Endothelial cell of umbilical vein (primary cell): ENCODE results near the gene CTDP1. TPM values are rescaled to one million over a fixed set of nuclear protein-coding genes. Genes with fewer than 3 reads are reported as not detected.

Experiments used
- BruUV-seq: library from RNA; stranded (reverse); fragments of 400-500 nt; replicated peaks from 2 replicates; lab custom pipeline; 2021; lab: Mats Ljungman, UMichigan
- CTCF ChIA-PET: fragments of 300-600, 350-600 bp; sonication (Branson Sonifier 250); formaldehyde crosslinking; loops from one replicate; lab custom pipeline; 2021; ENCODE audit warnings: antibody characterized with exemption, inconsistent platforms; lab: Charles Lee
- POLR2A ChIA-PET: fragments of 300-600, 350-600 bp; sonication (Branson Sonifier 250); formaldehyde crosslinking; loops from one replicate; lab custom pipeline; 2021; ENCODE audit warnings: antibody characterized with exemption, inconsistent platforms; lab: Charles Lee
- DNase-seq: peaks from one replicate; pipeline ENCODE4 v3.0.0-alpha.2; 2011; ENCODE audit warnings: low read depth, low spot score
- FAIRE-seq: peaks from 2 replicates; lab custom pipeline; 2011; peaks lifted over from hg19 to GRCh38; lab: Jason Lieb, UNC
- H2AFZ ChIP-seq: 2 replicates; pipeline ENCODE4 v1.6.0; 2012; ENCODE audit warnings: low read depth, low read length, control low read depth, inconsistent platforms
- H3K27ac ChIP-seq: 2 replicates; pipeline ENCODE4 v1.5.1; 2011; ENCODE audit warnings: low read depth, mild to moderate bottlenecking, control low read depth, low read length, moderate library complexity; ENCODE audit not compliant: insufficient read depth
- H3K27me3 ChIP-seq, 2 experiments: 2 replicates each; pipeline versions ENCODE4 v1.6.0 to v1.6.1; 2011; ENCODE audit warnings: low read length in 2 of 2, mixed read lengths in 1 of 2; ENCODE audit not compliant: control insufficient read depth in 2 of 2, insufficient read depth in 2 of 2
- H3K36me3 ChIP-seq, 2 experiments: 2 replicates in 1 of 2; 3 replicates in 1 of 2; pipeline ENCODE4 v1.5.1; 2011; ENCODE audit warnings: low read length in 2 of 2, mild to moderate bottlenecking in 1 of 2, moderate library complexity in 1 of 2; ENCODE audit not compliant: control insufficient read depth in 2 of 2, insufficient read depth in 2 of 2; ENCODE audit errors: extremely low read depth in 1 of 2
- H3K4me1 ChIP-seq: 3 replicates; pipeline ENCODE4 v1.5.1; 2011; ENCODE audit warnings: mild to moderate bottlenecking, low read length; ENCODE audit not compliant: control insufficient read depth, insufficient read depth; ENCODE audit errors: extremely low read depth
- H3K4me2 ChIP-seq: 2 replicates; pipeline ENCODE4 v1.6.1; 2011; ENCODE audit warnings: low read length, control low read depth, mixed read lengths; ENCODE audit not compliant: insufficient read depth
- H3K4me3 ChIP-seq, 3 experiments: fragments of 200-600 bp in 1 of 3; sonication (generic), shearing (Covaris generic) in 1 of 3; replicated peaks in 1 of 3; 2 replicates each; pipeline ENCODE4 v1.5.1; 2011 to 2016; ENCODE audit warnings: control low read depth in 3 of 3, low read length in 3 of 3, mild to moderate bottlenecking in 2 of 3, inconsistent platforms in 1 of 3, low read depth in 1 of 3, moderate library complexity in 1 of 3; ENCODE audit not compliant: insufficient read depth in 1 of 3
- H3K79me2 ChIP-seq: 2 replicates; pipeline ENCODE4 v1.6.0; 2012; ENCODE audit warnings: low read length, inconsistent platforms; ENCODE audit not compliant: control insufficient read depth, insufficient read depth
- H3K9ac ChIP-seq: replicated peaks from 2 replicates; pipeline ENCODE3; 2011; ENCODE audit warnings: low read length, control low read depth; ENCODE audit not compliant: insufficient read depth; ENCODE audit errors: extremely low read depth
- H3K9me1 ChIP-seq: replicated peaks from 3 replicates; pipeline ENCODE4 v1.6.0; 2011; ENCODE audit warnings: mild to moderate bottlenecking, low read length; ENCODE audit not compliant: control insufficient read depth, insufficient read depth; ENCODE audit errors: extremely low read depth
- H3K9me3 ChIP-seq: replicated peaks from 2 replicates; pipeline ENCODE4 v1.5.1; 2012; ENCODE audit warnings: low read length, inconsistent platforms; ENCODE audit not compliant: control insufficient read depth, insufficient read depth
- H4K20me1 ChIP-seq: replicated peaks from 2 replicates; pipeline ENCODE3; 2011; ENCODE audit warnings: mild to moderate bottlenecking, low read length; ENCODE audit not compliant: control insufficient read depth, insufficient read depth; ENCODE audit errors: extremely low read depth
- EZH2 ChIP-seq: IDR thresholded peaks from 2 replicates; pipeline ENCODE4 v1.6.1; 2012; ENCODE audit warnings: borderline replicate concordance, low read depth, mild to moderate bottlenecking, moderate library complexity, low read length, inconsistent platforms; ENCODE audit not compliant: severe bottlenecking
- FOS ChIP-seq: IDR thresholded peaks from 2 replicates; pipeline ENCODE4 v1.6.1; 2011; ENCODE audit warnings: mild to moderate bottlenecking, low read length, moderate library complexity, borderline replicate concordance; ENCODE audit not compliant: insufficient read depth
- GATA2 ChIP-seq: IDR thresholded peaks from 2 replicates; pipeline ENCODE4 v1.7.0; 2011; ENCODE audit warnings: low read depth, mild to moderate bottlenecking, moderate library complexity, mixed read lengths, low read length; ENCODE audit not compliant: insufficient read length, insufficient read depth
- JUN ChIP-seq: IDR thresholded peaks from 2 replicates; pipeline ENCODE4 v1.6.1; 2011; ENCODE audit warnings: borderline replicate concordance, low read depth; ENCODE audit not compliant: insufficient read length, insufficient read depth
- MAX ChIP-seq: IDR thresholded peaks from 2 replicates; pipeline ENCODE4 v1.6.1; 2011; ENCODE audit not compliant: insufficient read depth, insufficient read length
- MYC ChIP-seq: IDR thresholded peaks from one replicate; pipeline ENCODE4 v1.6.1; 2011; ENCODE audit warnings: mild to moderate bottlenecking, low read depth, low read length
- POLR2A ChIP-seq: IDR thresholded peaks from 2 replicates; pipeline ENCODE4 v1.6.1; 2012; ENCODE audit warnings: low read depth, mild to moderate bottlenecking, control low read depth, low read length
- POLR2AphosphoS5 ChIP-seq: IDR thresholded peaks from 2 replicates; pipeline ENCODE4 v1.6.1; 2012; ENCODE audit warnings: low read depth, mild to moderate bottlenecking, control low read depth, low read length, moderate library complexity; ENCODE audit not compliant: insufficient read depth
- dilution Hi-C: fragments of 300-500 bp; cut with MboI; formaldehyde crosslinking; loops from one replicate; pipeline ENCODE4 v1.15.0; 2019; ENCODE audit warnings: low sequenced_read_pairs; ENCODE audit not compliant: extremely low pct_ligation_motif_present
- intact Hi-C: fragments of 100-400 bp; cut with micrococcal nuclease; formaldehyde crosslinking; loops from one replicate; pipeline ENCODE4 v1.10.0; 2022
- polyA plus RNA-seq, 4 experiments: library from polyadenylated mRNA; depleted of rRNA in 3 of 4; stranded (reverse) in 3 of 4; unstranded in 1 of 4; fragments of >200 nt; gene quantifications; 2 replicates each; pipeline versions ENCODE4 v1.2.1 to v1.2.3, GENCODE V29; 2011 to 2012; ENCODE audit warnings: missing spikeins in 1 of 4
- total RNA-seq: library from RNA; stranded (reverse); gene quantifications from 2 replicates; pipeline ENCODE4 v1.2.3, GENCODE V29; 2021
- TF ChIP-seq, protein P1 (sequence below), 2 donors: IDR thresholded peaks; 1 replicate in 1 of 2; 2 replicates in 1 of 2; pipeline ENCODE4 v1.5.1; 2011; ENCODE audit warnings: low read length in 2 of 2, mild to moderate bottlenecking in 2 of 2, moderate library complexity in 2 of 2, control low read depth in 1 of 2, inconsistent platforms in 1 of 2, low read depth in 1 of 2; ENCODE audit not compliant: insufficient read depth in 1 of 2; ENCODE audit errors: extremely low read depth in 1 of 2

Gene CTDP1
- total and polyA plus RNA-seq, 2 donors (not counting 3 experiments of a cell fraction or from before 2014, with no cell fraction given) = 15.3 to 27.6 TPM

- H2AFZ ChIP-seq = no peak overlapping the region
- H4K20me1 ChIP-seq = no peaks in the 10 kb centered on the region
- no peaks in the 10 kb centered on the region for H3K9me3 ChIP-seq
- H3K27ac ChIP-seq = no peak overlapping the region
- BruUV-seq = no TSS peak
- DNase-seq (no peak), FAIRE-seq (no peak)
- H3K79me2 ChIP-seq = no peaks in the 10 kb centered on the region
- no peak overlapping the region for H3K4me2 ChIP-seq
- H3K9ac ChIP-seq = no peak overlapping the region
- H3K36me3 ChIP-seq = peaks cover 0 to 12% of the 10 kb centered on the region in 2 experiments
- intact Hi-C loops = no loop called here
- ChIA-PET CTCF (no interaction called here), POLR2A (no interaction called here)
- no peaks in the 10 kb centered on the region for H3K4me1 ChIP-seq
- dilution Hi-C loops = no loop called here
- no peaks in the 10 kb centered on the region for H3K9me1 ChIP-seq
- H3K4me3 ChIP-seq = no peak overlapping the region
- TF ChIP-seq MYC (no peak), EZH2 (no peak), FOS (no peak), GATA2 (no peak), JUN (no peak), POLR2A (no peak), POLR2AphosphoS5 (no peak), MAX (no peak)
- TF ChIP-seq, protein P1, sequence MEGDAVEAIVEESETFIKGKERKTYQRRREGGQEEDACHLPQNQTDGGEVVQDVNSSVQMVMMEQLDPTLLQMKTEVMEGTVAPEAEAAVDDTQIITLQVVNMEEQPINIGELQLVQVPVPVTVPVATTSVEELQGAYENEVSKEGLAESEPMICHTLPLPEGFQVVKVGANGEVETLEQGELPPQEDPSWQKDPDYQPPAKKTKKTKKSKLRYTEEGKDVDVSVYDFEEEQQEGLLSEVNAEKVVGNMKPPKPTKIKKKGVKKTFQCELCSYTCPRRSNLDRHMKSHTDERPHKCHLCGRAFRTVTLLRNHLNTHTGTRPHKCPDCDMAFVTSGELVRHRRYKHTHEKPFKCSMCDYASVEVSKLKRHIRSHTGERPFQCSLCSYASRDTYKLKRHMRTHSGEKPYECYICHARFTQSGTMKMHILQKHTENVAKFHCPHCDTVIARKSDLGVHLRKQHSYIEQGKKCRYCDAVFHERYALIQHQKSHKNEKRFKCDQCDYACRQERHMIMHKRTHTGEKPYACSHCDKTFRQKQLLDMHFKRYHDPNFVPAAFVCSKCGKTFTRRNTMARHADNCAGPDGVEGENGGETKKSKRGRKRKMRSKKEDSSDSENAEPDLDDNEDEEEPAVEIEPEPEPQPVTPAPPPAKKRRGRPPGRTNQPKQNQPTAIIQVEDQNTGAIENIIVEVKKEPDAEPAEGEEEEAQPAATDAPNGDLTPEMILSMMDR (IDR thresholded peaks at IDR 0.05; ENCODE audit: extremely low read depth in 1 of 2, insufficient read depth in 1 of 2, low read depth in 1 of 2, low read length in 2 of 2) = no peak
- no peaks in the 10 kb centered on the region for H3K27me3 ChIP-seq
Measured at GRCh38 chr18:79738581-79739439, 59.2 kb downstream of the CTDP1 start.
